Ishikawa (cell line): Measurements from ENCODE around the gene SIRT5.

Source experiments
- CEBPB ChIP-seq: IDR thresholded peaks from 2 replicates; pipeline ENCODE4 v1.6.1; 2012
- CREB1 ChIP-seq: IDR thresholded peaks from 2 replicates; pipeline ENCODE4 v1.6.1; 2012; ENCODE audit warnings: low read depth
- EGR1 ChIP-seq: IDR thresholded peaks from 2 replicates; pipeline ENCODE4 v1.6.1; 2012
- EP300 ChIP-seq: IDR thresholded peaks from 2 replicates; pipeline ENCODE4 v1.6.1; 2012; ENCODE audit warnings: borderline replicate concordance
- FOXM1 ChIP-seq: IDR thresholded peaks from 2 replicates; pipeline ENCODE4 v1.6.1; 2012; ENCODE audit warnings: low read depth, borderline replicate concordance
- MAX ChIP-seq: IDR thresholded peaks from 2 replicates; pipeline ENCODE4 v1.6.1; 2012
- NFIC ChIP-seq: IDR thresholded peaks from 2 replicates; pipeline ENCODE4 v1.6.1; 2012
- RAD21 ChIP-seq: IDR thresholded peaks from 2 replicates; pipeline ENCODE4 v1.6.1; 2012; ENCODE audit warnings: low read depth
- REST ChIP-seq: IDR thresholded peaks from 2 replicates; pipeline ENCODE4 v1.6.1; 2012; ENCODE audit warnings: low read depth, mild to moderate bottlenecking
- TAF1 ChIP-seq: IDR thresholded peaks from 2 replicates; pipeline ENCODE4 v1.6.1; 2012; ENCODE audit warnings: low read depth, mild to moderate bottlenecking
- TCF12 ChIP-seq: IDR thresholded peaks from 2 replicates; pipeline ENCODE4 v1.6.1; 2012; ENCODE audit warnings: low read depth
- TEAD4 ChIP-seq: IDR thresholded peaks from 2 replicates; pipeline ENCODE4 v1.6.1; 2012
- USF1 ChIP-seq: IDR thresholded peaks from 2 replicates; pipeline ENCODE4 v1.6.1; 2012
- YY1 ChIP-seq: IDR thresholded peaks from 2 replicates; pipeline ENCODE4 v1.6.1; 2012; ENCODE audit warnings: low read depth
- ZBTB7A ChIP-seq: IDR thresholded peaks from 2 replicates; pipeline ENCODE4 v1.6.1; 2012; ENCODE audit warnings: low read depth

The SIRT5 gene

GRCh38 chr6:13568970-13569369 lies 5.4 kb upstream of the SIRT5 start:
- TF ChIP-seq TAF1 = no peak
- no peak for TF ChIP-seq TCF12
- no peak for TF ChIP-seq TEAD4
- no peak for TF ChIP-seq EGR1
- TF ChIP-seq CREB1 = no peak
- no peak for TF ChIP-seq RAD21

DNA sequence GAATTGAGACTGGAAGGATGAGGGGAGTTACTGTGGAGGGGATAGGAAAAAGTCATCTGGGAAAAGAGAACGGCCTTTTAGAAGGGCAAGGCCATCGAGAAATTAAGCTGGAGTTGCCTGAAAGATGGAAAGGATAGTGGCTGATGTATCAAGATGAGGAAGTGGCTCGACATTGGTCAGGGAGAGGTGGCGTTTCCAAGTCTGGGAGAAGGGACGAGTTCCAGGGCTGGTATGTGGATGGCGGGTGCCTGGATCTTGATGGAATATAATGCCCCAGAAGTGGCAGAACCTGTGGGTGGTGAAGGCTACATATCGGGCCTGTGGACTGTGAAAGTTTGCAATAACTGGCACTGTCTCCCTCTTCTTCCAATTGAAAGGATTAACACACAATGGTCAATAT lies 2.2 kb upstream of the SIRT5 start:
- no peak for TF ChIP-seq TEAD4
- no peak for TF ChIP-seq TCF12

GRCh38 chr6:13572951-13573654 lies 1.3 kb upstream of the SIRT5 start:
- no peak for TF ChIP-seq TCF12
- TF ChIP-seq ZBTB7A = no peak
- TF ChIP-seq NFIC = no peak
- no peak for TF ChIP-seq TAF1
- TF ChIP-seq EP300 = no peak
- TF ChIP-seq TEAD4 = no peak
- TF ChIP-seq CREB1 = no peak
- TF ChIP-seq FOXM1 = no peak
- TF ChIP-seq CEBPB = no peak
- TF ChIP-seq REST = no peak
- no peak for TF ChIP-seq MAX
- TF ChIP-seq YY1 = no peak
- no peak for TF ChIP-seq EGR1
- no peak for TF ChIP-seq RAD21

GRCh38 chr6:13573669-13574110 lies 711 bp upstream of the SIRT5 start:
- TF ChIP-seq ZBTB7A = no peak
- no peak for TF ChIP-seq RAD21
- TF ChIP-seq TCF12 = no peak
- no peak for TF ChIP-seq EGR1
- no peak for TF ChIP-seq NFIC
- no peak for TF ChIP-seq YY1
- no peak for TF ChIP-seq USF1
- TF ChIP-seq TAF1 = no peak
- TF ChIP-seq REST = no peak
- TF ChIP-seq CEBPB = no peak
- no peak for TF ChIP-seq FOXM1
- no peak for TF ChIP-seq TEAD4
- TF ChIP-seq CREB1 = no peak
- no peak for TF ChIP-seq EP300

- peak; percentile 24; the same call in 1 of the 2 replicates for TF ChIP-seq RAD21
- TF ChIP-seq ZBTB7A = peak; percentile 67; the same call in 1 of the 2 replicates
- TF ChIP-seq TCF12 = no peak
- TF ChIP-seq MAX = no peak; the same call in 1 of the 2 replicates
- TF ChIP-seq EP300 = no peak
- TF ChIP-seq CREB1 = no peak
- no peak for TF ChIP-seq CEBPB
- 0 out of 2 replicates have a peak, but pooled peaks have one; percentile 12 for TF ChIP-seq YY1
- TF ChIP-seq EGR1 = peak; percentile 64
- no peak for TF ChIP-seq NFIC
- TF ChIP-seq USF1 = no peak
- no peak for TF ChIP-seq REST
- no peak for TF ChIP-seq TEAD4
- no peak for TF ChIP-seq FOXM1
- TF ChIP-seq TAF1 = 0 out of 2 replicates have a peak, but pooled peaks have one; percentile 11
These were observed 241 bp upstream of the SIRT5 start for GRCh38 chr6:13574149-13574570.
